SK-N-MC (cell line): ENCODE measurements around the gene FHIT.

Experiments used
- EZH2 ChIP-seq: fragments of 200-600 bp; sonication (generic); IDR thresholded peaks from one replicate; pipeline ENCODE4 v1.6.1; 2017; ENCODE audit warnings: antibody characterized with exemption
- POLR2AphosphoS5 ChIP-seq: IDR thresholded peaks from 2 replicates; pipeline ENCODE4 v1.6.1; 2012; ENCODE audit warnings: mild to moderate bottlenecking, low read depth, low read length, borderline replicate concordance

GRCh38 chr3:61092870-61093269 is 158.4 kb downstream of the FHIT start:
- TF ChIP-seq EZH2 (no peak), POLR2AphosphoS5 (no peak)
